Muscle layer of colon (tissue), 2 donors: Measurements from ENCODE around the gene SRGAP3.

Experiments
- H3K27ac ChIP-seq: one replicate; pipeline ENCODE4 v1.7.0; 2013; ENCODE audit warnings: low read depth, mild to moderate bottlenecking, low read length, moderate library complexity
- H3K27me3 ChIP-seq, 2 donors: one replicate each; pipeline ENCODE4 v1.7.0; 2013; ENCODE audit warnings: low read length in 2 of 2, mild to moderate bottlenecking in 2 of 2; ENCODE audit not compliant: insufficient read depth in 2 of 2, control insufficient read depth in 1 of 2
- H3K36me3 ChIP-seq: one replicate; pipeline ENCODE4 v1.7.0; 2013; ENCODE audit warnings: mild to moderate bottlenecking, low read length; ENCODE audit not compliant: insufficient read depth
- H3K4me1 ChIP-seq: one replicate; pipeline ENCODE4 v1.7.0; 2013; ENCODE audit warnings: mild to moderate bottlenecking, low read length; ENCODE audit not compliant: insufficient read depth
- H3K4me3 ChIP-seq, 2 donors: one replicate each; pipeline ENCODE4 v1.7.0; 2013; ENCODE audit warnings: low read length in 2 of 2, low read depth in 1 of 2, mild to moderate bottlenecking in 1 of 2, moderate library complexity in 1 of 2
- H3K9ac ChIP-seq: one replicate; pipeline ENCODE4 v1.7.0; 2013; ENCODE audit warnings: low read length
- H3K9me3 ChIP-seq: one replicate; pipeline ENCODE4 v1.7.0; 2013; ENCODE audit warnings: mild to moderate bottlenecking, low read length
- donor health status: abdominal sarcoma.
- donor health status: Adenocarcinoma of cecum.

The SRGAP3 gene

DNA sequence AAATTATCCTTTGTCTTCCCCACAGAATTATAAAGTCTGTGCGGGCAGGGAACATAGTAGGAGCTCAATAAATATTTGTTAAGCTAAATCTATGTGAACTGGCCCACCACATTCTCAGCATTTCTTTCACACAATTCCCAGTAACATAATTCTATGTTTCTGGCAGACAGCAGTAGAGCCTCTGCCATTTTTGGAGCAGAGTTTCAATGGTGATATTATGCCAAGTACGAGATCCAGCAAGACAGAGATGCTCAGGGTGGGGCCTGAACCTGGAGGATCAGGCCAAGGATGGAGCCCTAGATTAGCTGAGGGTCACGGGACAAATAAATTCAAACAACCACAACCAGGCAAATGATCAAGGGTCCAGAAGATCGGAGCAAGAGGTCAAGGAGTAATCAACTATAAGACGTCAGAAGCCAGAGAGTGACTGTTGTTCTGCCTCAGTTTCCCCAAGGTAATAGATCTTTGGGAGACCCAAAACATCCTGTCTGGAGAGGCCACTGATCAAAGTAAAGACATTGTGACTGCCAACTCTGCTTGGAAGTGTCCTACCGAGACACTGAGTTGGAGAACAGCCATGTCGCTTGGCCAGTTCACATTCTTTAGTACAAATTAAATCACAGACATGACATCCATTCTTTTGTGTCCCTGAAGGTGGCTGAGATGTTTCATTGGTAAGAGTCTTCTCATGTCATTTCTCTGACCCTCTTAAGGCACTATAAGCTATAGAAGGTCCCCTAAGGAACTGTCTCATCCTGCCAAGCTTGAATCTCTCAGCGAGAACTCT, 15.4 kb downstream of the SRGAP3 start:
- Histone ChIP-seq H3K4me1 (no peaks in the 10 kb centered on the region), H3K36me3 (no peaks in the 10 kb centered on the region), H3K27me3 (no peaks in the 10 kb centered on the region), H3K9ac (no peak overlapping the region), H3K27ac (no peak overlapping the region), H3K4me3 (no peak overlapping the region), H3K9me3 (no peaks in the 10 kb centered on the region)

DNA sequence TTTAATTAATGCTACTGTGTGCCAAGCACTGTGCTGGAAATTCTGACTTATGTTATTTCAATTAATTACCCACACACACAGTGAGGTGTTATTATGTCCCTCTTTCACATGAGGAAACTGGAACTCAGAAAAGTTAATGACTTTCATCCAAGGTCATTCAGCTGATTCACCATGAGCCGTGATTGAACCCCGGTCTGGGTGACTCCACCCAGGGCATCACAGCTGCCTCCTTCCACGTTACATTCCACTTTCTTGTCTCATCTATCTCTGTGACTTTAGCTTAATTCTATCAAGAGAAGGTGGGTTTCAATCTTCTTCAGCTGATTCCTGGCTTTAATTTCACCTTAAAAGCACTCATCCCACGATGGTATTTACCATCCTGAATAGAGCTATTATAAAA, 16.3 kb downstream of the SRGAP3 start:
- H3K4me3 ChIP-seq: no peak overlapping the region
- H3K9me3 ChIP-seq: no peaks in the 10 kb centered on the region
- no peak overlapping the region for H3K27ac ChIP-seq
- H3K4me1 ChIP-seq: no peaks in the 10 kb centered on the region
- H3K36me3 ChIP-seq: no peaks in the 10 kb centered on the region
- no peaks in the 10 kb centered on the region for H3K27me3 ChIP-seq
- H3K9ac ChIP-seq: no peak overlapping the region

DNA sequence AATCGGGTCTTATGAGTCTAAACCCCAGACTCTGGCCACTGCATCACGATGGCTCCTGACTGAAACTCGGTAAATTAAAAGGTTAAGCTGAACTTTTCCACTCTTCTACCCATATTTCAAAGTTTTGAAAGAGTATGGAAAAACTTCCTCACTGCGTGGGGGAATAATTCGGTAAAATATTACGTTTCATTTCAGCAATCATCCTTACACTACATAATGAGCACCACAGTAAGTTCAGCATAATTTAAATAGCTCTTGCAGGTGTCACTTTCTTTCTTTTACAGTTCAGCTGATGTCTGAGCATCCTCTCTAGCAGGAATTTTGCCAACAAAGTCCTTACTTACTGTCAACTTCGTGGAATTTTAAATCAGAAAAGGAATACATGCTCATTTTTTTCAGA, 17.5 kb downstream of the SRGAP3 start:
- H3K4me3 ChIP-seq: no peak overlapping the region
- H3K27ac ChIP-seq: no peak overlapping the region
- no peaks in the 10 kb centered on the region for H3K27me3 ChIP-seq
- H3K4me1 ChIP-seq: no peaks in the 10 kb centered on the region
- H3K9me3 ChIP-seq: no peaks in the 10 kb centered on the region
- H3K9ac ChIP-seq: no peak overlapping the region
- no peaks in the 10 kb centered on the region for H3K36me3 ChIP-seq

DNA sequence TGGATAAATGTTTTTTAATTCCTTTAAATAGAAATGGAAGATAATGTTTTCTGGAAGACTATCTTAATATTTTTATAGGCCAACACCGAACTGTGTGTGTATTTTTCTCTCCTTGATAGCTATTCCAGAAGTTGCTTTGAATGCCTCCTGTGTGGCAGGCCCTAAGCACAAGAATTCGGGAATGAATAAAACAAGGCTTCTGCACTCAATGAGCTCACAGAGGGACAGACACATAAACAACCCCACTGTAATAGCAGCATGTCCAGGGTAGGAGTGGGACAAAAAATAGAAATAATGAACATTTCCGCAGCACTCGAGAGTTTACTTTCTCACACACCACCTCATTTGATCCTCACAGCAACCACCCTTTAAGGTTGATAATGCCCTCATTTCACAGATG, 18.0 kb downstream of the SRGAP3 start:
- H3K36me3 ChIP-seq: no peaks in the 10 kb centered on the region
- no peak overlapping the region for H3K27ac ChIP-seq
- H3K4me1 ChIP-seq: no peaks in the 10 kb centered on the region
- H3K9ac ChIP-seq: no peak overlapping the region
- no peaks in the 10 kb centered on the region for H3K27me3 ChIP-seq
- H3K4me3 ChIP-seq: no peak overlapping the region
- no peaks in the 10 kb centered on the region for H3K9me3 ChIP-seq

DNA sequence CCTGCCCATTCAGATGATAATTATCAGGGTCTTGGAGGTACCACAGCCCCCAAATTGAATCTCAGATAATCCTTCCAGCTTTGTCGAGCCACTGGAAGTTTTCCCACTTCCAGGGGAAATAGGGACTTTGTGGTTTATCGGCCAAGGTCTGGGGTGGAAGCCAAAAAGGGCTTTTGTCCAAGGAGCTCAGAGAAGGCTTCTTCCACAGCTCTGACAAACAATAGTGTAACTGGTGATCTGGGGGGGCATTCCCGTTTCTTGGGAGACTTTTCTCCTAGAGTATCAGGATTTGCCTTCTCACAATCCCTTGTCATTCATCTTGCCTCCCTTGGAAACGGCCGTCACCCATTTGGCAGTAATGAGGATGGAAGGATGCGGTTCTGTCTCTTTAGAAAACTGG, 18.4 kb downstream of the SRGAP3 start:
- H3K27ac ChIP-seq: no peak overlapping the region
- H3K4me1 ChIP-seq: no peaks in the 10 kb centered on the region
- H3K9me3 ChIP-seq: no peaks in the 10 kb centered on the region
- H3K4me3 ChIP-seq: no peak overlapping the region
- H3K36me3 ChIP-seq: no peaks in the 10 kb centered on the region
- no peak overlapping the region for H3K9ac ChIP-seq
- H3K27me3 ChIP-seq: no peaks in the 10 kb centered on the region

DNA sequence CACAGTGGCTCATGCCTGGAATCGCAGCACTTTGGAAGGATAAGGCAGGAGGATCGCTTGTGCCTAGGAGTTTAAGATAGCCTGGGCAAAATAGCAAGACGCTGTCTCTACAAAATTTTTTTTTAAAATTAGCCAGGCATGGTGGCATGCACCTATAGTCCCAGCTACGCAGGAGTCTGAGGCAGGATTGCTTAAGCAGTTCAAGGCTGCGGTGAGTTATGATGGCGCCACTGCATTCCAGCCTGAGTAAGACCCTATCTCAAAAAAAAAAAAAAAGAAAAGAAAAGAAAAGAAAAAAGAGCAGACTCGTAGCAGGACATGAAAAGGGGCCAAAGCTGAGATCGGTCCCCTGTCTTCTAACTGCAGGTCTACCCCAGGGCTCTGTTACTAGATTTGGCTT, 18.9 kb downstream of the SRGAP3 start:
- no peaks in the 10 kb centered on the region for H3K36me3 ChIP-seq
- no peaks in the 10 kb centered on the region for H3K4me1 ChIP-seq
- no peak overlapping the region for H3K4me3 ChIP-seq
- H3K9me3 ChIP-seq: no peaks in the 10 kb centered on the region
- H3K27ac ChIP-seq: no peak overlapping the region
- no peaks in the 10 kb centered on the region for H3K27me3 ChIP-seq
- H3K9ac ChIP-seq: no peak overlapping the region

DNA sequence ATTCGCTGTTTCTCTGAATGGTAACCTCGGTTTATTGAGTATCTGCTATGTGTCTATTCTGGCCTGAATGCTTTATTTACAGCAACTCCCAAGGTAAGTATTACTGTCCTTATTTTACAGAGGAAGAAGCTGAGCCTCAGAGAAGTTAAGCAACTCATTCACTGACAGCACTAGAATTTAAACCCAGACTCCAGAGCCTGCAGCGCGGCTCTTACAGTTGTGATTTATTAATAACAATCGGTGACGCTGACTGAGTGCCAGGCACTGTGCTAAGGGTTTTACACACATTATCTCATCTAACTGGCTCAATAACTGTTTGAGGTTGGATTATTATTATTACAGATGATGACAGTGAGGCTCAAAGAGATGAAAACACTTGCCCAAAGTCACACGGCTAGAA, 19.6 kb downstream of the SRGAP3 start:
- Histone ChIP-seq H3K4me3 (no peak overlapping the region), H3K9ac (no peak overlapping the region), H3K4me1 (no peaks in the 10 kb centered on the region), H3K9me3 (no peaks in the 10 kb centered on the region), H3K27ac (no peak overlapping the region), H3K36me3 (no peaks in the 10 kb centered on the region), H3K27me3 (no peaks in the 10 kb centered on the region)

DNA sequence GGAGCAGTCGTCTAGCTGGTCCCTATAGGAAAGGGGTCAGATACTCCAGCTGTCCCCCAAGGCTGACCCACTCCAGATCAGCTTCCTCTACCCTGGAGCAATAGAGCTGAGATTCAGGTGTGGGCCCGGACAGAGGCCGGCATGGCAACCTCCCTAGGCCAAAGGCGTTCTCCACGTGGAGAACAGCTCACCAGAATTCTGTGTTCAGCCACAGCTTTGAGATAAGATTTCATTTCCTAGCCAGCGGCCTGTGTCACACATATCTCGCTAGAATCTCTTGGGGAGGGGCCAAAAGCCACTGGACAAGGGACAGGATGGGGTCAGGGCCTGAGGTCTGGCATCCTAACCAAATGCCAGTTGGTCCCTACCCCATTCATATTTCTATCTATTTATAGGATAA, 20.1 kb downstream of the SRGAP3 start:
- Histone ChIP-seq H3K27me3 (no peaks in the 10 kb centered on the region), H3K9ac (no peak overlapping the region), H3K36me3 (no peaks in the 10 kb centered on the region), H3K4me1 (no peaks in the 10 kb centered on the region), H3K9me3 (no peaks in the 10 kb centered on the region), H3K27ac (no peak overlapping the region), H3K4me3 (no peak overlapping the region)

DNA sequence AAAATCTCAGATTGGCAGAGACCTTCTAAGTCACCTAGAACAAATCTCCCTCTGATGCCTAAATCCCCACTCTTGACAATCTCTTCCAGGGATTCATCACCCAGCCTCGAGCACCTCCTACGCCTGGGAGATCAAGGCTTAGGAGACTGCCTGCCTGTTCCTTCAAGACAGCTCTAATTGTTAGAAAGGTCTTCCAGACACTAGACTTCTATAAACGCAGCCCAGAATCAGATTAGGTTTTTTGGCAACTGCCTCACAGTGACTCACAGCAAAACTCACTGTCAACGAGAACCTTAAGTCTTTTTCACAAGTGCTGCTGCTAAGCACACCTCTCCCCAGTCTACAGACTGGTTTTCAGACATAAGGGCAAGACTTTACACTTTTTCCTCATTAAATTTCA, 23.1 kb downstream of the SRGAP3 start:
- no peak overlapping the region for H3K4me3 ChIP-seq
- no peak overlapping the region for H3K9ac ChIP-seq

DNA sequence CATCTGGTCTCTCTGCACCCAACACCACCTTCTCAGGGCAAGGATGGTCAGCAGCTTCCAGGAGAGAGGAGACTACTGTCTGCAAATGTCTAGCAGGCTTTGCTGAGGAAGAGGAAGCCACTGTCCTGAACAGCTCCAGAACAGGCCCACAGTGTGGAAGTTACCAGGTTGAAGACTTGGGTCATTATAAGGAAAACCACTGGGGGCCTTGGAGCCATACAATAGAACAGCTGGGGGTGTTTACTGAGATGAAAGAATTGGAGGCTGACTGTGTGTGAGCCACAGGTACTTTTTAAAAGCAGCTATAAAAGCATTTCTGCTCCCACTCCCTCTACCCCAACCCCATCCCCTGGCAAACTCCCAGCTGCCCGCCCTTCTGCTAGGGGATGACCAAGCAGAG, 24.2 kb downstream of the SRGAP3 start:
- no peak overlapping the region for H3K27ac ChIP-seq
- H3K36me3 ChIP-seq: no peaks in the 10 kb centered on the region
- no peaks in the 10 kb centered on the region for H3K27me3 ChIP-seq
- no peaks in the 10 kb centered on the region for H3K9me3 ChIP-seq
- H3K4me3 ChIP-seq: no peak overlapping the region
- no peak overlapping the region for H3K9ac ChIP-seq
- no peaks in the 10 kb centered on the region for H3K4me1 ChIP-seq

More for the DNA sequence above, 23.1 kb downstream of the SRGAP3 start:
- Histone ChIP-seq H3K27ac (no peak overlapping the region), H3K4me1 (no peaks in the 10 kb centered on the region), H3K36me3 (no peaks in the 10 kb centered on the region), H3K9me3 (no peaks in the 10 kb centered on the region), H3K27me3 (no peaks in the 10 kb centered on the region)

DNA sequence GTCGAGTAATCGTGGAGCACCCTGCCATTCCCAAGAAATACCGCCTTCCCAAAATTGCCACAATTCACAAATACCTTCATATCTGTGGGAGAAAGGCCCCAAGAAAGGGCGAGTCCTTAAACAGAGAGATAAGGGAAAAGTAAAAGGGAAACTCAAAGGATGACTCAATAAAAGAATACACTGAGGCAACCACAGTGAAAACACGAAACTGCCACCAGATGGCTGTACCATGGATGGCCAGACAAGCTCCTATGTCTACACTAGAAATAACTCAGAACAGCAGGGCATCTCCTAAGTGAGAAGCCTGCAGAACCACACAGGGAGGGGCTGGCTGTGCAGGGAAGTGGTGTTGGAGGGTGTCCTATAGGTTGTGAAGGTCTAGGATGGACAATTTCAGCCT, 25.0 kb downstream of the SRGAP3 start:
- no peak overlapping the region for H3K4me3 ChIP-seq
- H3K9me3 ChIP-seq: no peaks in the 10 kb centered on the region
- no peak overlapping the region for H3K27ac ChIP-seq
- H3K36me3 ChIP-seq: no peaks in the 10 kb centered on the region
- H3K27me3 ChIP-seq: no peaks in the 10 kb centered on the region
- no peaks in the 10 kb centered on the region for H3K4me1 ChIP-seq
- H3K9ac ChIP-seq: no peak overlapping the region

DNA sequence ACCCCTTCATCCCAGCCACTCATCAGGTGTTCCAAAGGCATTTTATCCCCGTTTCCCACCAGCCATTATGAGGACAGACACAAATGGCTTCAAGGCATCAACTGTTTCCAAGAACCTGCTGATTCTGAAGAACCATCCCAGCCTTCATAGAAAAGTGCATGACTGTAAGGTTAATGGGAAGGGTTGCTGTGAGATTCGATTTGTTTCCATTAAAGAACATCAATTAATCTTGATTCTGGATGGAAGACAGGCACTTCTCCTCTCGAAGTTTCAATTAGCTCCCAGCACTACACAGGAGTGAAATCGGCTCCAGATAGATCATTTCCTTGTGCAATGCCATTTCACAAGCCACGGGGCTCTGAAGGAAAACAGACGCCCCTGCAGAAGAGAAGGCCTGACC, 25.8 kb downstream of the SRGAP3 start:
- no peaks in the 10 kb centered on the region for H3K36me3 ChIP-seq
- no peaks in the 10 kb centered on the region for H3K9me3 ChIP-seq
- H3K4me3 ChIP-seq: no peak overlapping the region
- no peaks in the 10 kb centered on the region for H3K27me3 ChIP-seq
- H3K27ac ChIP-seq: no peak overlapping the region
- no peak overlapping the region for H3K9ac ChIP-seq
- no peaks in the 10 kb centered on the region for H3K4me1 ChIP-seq
